GM20431 (cell line): ENCODE measurements around the gene CELSR1.

Experiments
- in situ Hi-C: fragments of 300-500 bp; cut with MseI, MboI; formaldehyde crosslinking; loops from one replicate; pipeline ENCODE4 v1.15.0; 2020; ENCODE audit warnings: low sequenced_read_pairs; ENCODE audit not compliant: unreplicated experiment

CELSR1 gene

GRCh38 chr22:46535876-46536536, 1.4 kb downstream of the CELSR1 start:
- in situ Hi-C loops = loop anchor here (25.0 kb wide), 1 partner anchor 424 kb away; no protein-coding TSS in a partner anchor

- in situ Hi-C loops = loop anchor here (25.0 kb wide), 1 partner anchor 423 kb away; no protein-coding TSS in a partner anchor
These were observed 2.4 kb downstream of the CELSR1 start for GRCh38 chr22:46534901-46535630.

- in situ Hi-C loops = loop anchor here (25.0 kb wide), 1 partner anchor 422 kb away; no protein-coding TSS in a partner anchor
These were observed 3.1 kb downstream of the CELSR1 start for GRCh38 chr22:46534177-46534776.

- in situ Hi-C loops = loop anchor here (25.0 kb wide), 1 partner anchor 421 kb away; no protein-coding TSS in a partner anchor
These were observed 4.2 kb downstream of the CELSR1 start for GRCh38 chr22:46533070-46533833.

GRCh38 chr22:46532416-46532815, 5.0 kb downstream of the CELSR1 start:
- in situ Hi-C loops = loop anchor here (25.0 kb wide), 1 partner anchor 420 kb away; no protein-coding TSS in a partner anchor

GRCh38 chr22:46531581-46532175, 5.7 kb downstream of the CELSR1 start:
- in situ Hi-C loops = loop anchor here (25.0 kb wide), 1 partner anchor 419 kb away; no protein-coding TSS in a partner anchor

GRCh38 chr22:46528121-46528610, 9.3 kb downstream of the CELSR1 start:
- in situ Hi-C loops = loop anchor here (25.0 kb wide), 1 partner anchor 416 kb away; no protein-coding TSS in a partner anchor

- in situ Hi-C loops = loop anchor here (25.0 kb wide), 1 partner anchor 414 kb away; no protein-coding TSS in a partner anchor
These were observed 11.1 kb downstream of the CELSR1 start for GRCh38 chr22:46526244-46526839.

- in situ Hi-C loops = loop anchor here (25.0 kb wide), 1 partner anchor 413 kb away; no protein-coding TSS in a partner anchor
These were observed 11.8 kb downstream of the CELSR1 start for GRCh38 chr22:46525389-46526243.

- in situ Hi-C loops = no loop called here
These were observed 13.1 kb downstream of the CELSR1 start for GRCh38 chr22:46524203-46524740.

- in situ Hi-C loops = no loop called here
These were observed 14.6 kb downstream of the CELSR1 start for GRCh38 chr22:46522797-46523196.

- in situ Hi-C loops = no loop called here
These were observed 15.4 kb downstream of the CELSR1 start for GRCh38 chr22:46521994-46522393.

GRCh38 chr22:46520880-46521279, 16.5 kb downstream of the CELSR1 start:
- in situ Hi-C loops = no loop called here

- in situ Hi-C loops = no loop called here
These were observed 18.0 kb downstream of the CELSR1 start for GRCh38 chr22:46519377-46519776.

- in situ Hi-C loops = no loop called here
These were observed 18.7 kb downstream of the CELSR1 start for GRCh38 chr22:46518542-46519325.

GRCh38 chr22:46518038-46518437, 19.4 kb downstream of the CELSR1 start:
- in situ Hi-C loops = no loop called here

- in situ Hi-C loops = no loop called here
These were observed 20.1 kb downstream of the CELSR1 start for GRCh38 chr22:46517255-46517761.
